Measurements from ENCODE around the gene NAT8L. TPM values are rescaled to one million over a fixed set of nuclear protein-coding genes. Genes with fewer than 3 reads are reported as not detected.
"Not testable (repeated sequence)": the region's sequence is repeated elsewhere in the genome, so short reads cannot be mapped to it uniquely, and the experiment has no call there.

Gene NAT8L
- total RNA-seq, 2 experiments from 2014 or later, result not detected

DNA sequence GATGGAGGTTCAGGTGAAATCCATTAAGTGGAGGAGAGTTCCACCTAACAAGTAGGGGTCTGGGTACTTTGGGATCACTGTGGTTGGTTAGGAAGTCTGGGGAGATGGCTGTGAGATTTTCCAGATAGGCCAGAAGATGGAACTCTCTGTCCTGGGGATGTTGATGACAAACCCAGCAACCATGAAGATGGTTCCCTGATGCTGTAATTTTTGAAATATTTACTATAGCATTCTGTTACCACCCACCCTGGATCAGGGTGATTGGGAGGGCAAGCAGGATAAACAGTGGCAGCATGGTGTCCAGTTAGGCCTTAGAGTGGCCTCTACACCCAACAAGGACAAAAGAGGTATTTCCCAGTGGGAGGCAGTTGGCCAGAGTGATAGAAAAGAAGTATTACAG is 34.4 kb upstream of the NAT8L start:
- no peaks in the 10 kb centered on the region for H3K36me3 ChIP-seq (ENCODE audit: insufficient read depth, low read length)
- ChIA-PET CTCF (ENCODE audit: unreplicated experiment) (interaction anchor here (0.5 kb wide), 1 partner anchor 165 kb away, joined by 3 read pairs; no protein-coding TSS in a partner anchor), POLR2A (no interaction called here)
- intact Hi-C loops (cut with micrococcal nuclease; ENCODE audit: unreplicated experiment), result no loop called here
- H2AFZ ChIP-seq (ENCODE audit: low read length), result no peak overlapping the region
- no peak overlapping the region for H3K4me2 ChIP-seq (ENCODE audit: low read length)
- no peak overlapping the region for H3K4me3 ChIP-seq (ENCODE audit: low read depth, low read length, poor library complexity, severe bottlenecking)
- H3K27ac ChIP-seq (ENCODE audit: low read depth, low read length, poor library complexity, severe bottlenecking), result no peak overlapping the region
- TF ChIP-seq, protein P1, sequence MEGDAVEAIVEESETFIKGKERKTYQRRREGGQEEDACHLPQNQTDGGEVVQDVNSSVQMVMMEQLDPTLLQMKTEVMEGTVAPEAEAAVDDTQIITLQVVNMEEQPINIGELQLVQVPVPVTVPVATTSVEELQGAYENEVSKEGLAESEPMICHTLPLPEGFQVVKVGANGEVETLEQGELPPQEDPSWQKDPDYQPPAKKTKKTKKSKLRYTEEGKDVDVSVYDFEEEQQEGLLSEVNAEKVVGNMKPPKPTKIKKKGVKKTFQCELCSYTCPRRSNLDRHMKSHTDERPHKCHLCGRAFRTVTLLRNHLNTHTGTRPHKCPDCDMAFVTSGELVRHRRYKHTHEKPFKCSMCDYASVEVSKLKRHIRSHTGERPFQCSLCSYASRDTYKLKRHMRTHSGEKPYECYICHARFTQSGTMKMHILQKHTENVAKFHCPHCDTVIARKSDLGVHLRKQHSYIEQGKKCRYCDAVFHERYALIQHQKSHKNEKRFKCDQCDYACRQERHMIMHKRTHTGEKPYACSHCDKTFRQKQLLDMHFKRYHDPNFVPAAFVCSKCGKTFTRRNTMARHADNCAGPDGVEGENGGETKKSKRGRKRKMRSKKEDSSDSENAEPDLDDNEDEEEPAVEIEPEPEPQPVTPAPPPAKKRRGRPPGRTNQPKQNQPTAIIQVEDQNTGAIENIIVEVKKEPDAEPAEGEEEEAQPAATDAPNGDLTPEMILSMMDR (conservative IDR thresholded peaks at IDR 0.05; ENCODE audit: low read length), result no peak
- no peak for TF ChIP-seq EZH2phosphoT487 (IDR thresholded peaks at IDR 0.05; ENCODE audit: borderline replicate concordance, low read depth, low read length)
- peaks cover 5% of the 10 kb centered on the region; the same call in 1 of the 2 replicates for H3K9me3 ChIP-seq (ENCODE audit: low read length)
- H3K9me2 ChIP-seq (ENCODE audit: insufficient read depth, low read length), result no peaks in the 10 kb centered on the region
- H3K4me1 ChIP-seq (ENCODE audit: insufficient read depth, low read length, poor library complexity, severe bottlenecking), result no peaks in the 10 kb centered on the region
- H3K79me2 ChIP-seq (ENCODE audit: insufficient read depth, low read depth, low read length), result no peaks in the 10 kb centered on the region
- H4K20me1 ChIP-seq (ENCODE audit: insufficient read depth, low read length), result no peaks in the 10 kb centered on the region
- no peak for DNase-seq (ENCODE audit: low spot score)
- BruUV-seq (replicated peaks), result no TSS peak

DNA sequence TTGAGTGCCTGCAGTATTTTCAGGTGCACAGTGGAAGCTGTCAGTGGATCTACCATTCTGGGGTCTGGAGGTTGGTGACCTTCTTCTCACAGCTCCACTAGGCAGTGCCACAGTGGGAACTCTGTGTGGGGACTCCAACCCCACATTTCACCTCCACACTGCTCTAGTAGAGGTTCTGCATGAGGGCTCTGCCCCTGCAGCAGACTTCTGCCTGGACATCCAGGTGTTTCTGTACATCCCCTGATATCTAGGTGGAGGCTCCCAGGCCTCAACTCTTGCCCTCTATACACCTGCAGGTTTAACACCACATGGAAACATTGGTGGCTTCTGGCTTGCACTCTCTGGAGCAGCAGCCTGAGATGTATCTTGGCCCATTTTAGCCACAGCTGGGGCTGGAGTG is 33.3 kb upstream of the NAT8L start:
- Histone ChIP-seq H3K79me2 (ENCODE audit: insufficient read depth, low read depth, low read length) (no peaks in the 10 kb centered on the region), H3K4me3 (ENCODE audit: low read depth, low read length, poor library complexity, severe bottlenecking) (no peak overlapping the region)
- intact Hi-C loops (cut with micrococcal nuclease; ENCODE audit: unreplicated experiment), result no loop called here

DNA sequence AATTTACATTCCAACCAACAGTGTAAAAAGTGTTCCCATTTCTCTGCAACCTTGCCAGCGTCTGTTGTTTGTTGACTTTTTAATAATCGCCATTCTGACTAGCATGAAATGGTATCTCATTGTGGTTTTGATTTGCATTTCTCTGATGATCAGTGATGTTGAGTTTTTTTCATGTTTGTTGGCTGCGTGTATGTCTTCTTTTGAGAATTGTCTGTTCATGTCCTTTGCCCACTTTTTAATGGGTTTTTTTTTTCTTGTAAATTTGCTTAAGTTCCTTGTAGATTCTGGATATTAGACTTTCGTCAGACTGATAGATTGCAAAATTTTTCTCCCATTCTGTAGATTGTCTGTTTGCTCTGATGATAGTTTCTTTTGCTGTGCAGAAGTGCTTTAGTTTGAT is 32.0 kb upstream of the NAT8L start:
- CTCF ChIA-PET (ENCODE audit: unreplicated experiment); H3K4me3 ChIP-seq (ENCODE audit: low read depth, low read length, poor library complexity, severe bottlenecking); BruUV-seq (replicated peaks); H4K20me1 ChIP-seq (ENCODE audit: insufficient read depth, low read length); H3K9me2 ChIP-seq (ENCODE audit: insufficient read depth, low read length); POLR2A ChIA-PET; H2AFZ ChIP-seq (ENCODE audit: low read length); H3K4me2 ChIP-seq (ENCODE audit: low read length); H3K36me3 ChIP-seq (ENCODE audit: insufficient read depth, low read length); H3K27ac ChIP-seq (ENCODE audit: low read depth, low read length, poor library complexity, severe bottlenecking); intact Hi-C loops (cut with micrococcal nuclease; ENCODE audit: unreplicated experiment); H3K9me3 ChIP-seq (ENCODE audit: low read length); DNase-seq (ENCODE audit: low spot score); H3K79me2 ChIP-seq (ENCODE audit: insufficient read depth, low read depth, low read length); H3K4me1 ChIP-seq (ENCODE audit: insufficient read depth, low read length, poor library complexity, severe bottlenecking): not testable (repeated sequence)

More for the DNA sequence above, 33.3 kb upstream of the NAT8L start:
- no peak overlapping the region for H2AFZ ChIP-seq (ENCODE audit: low read length)
- H3K27ac ChIP-seq (ENCODE audit: low read depth, low read length, poor library complexity, severe bottlenecking), result no peak overlapping the region
- no TSS peak for BruUV-seq (replicated peaks)
- H4K20me1 ChIP-seq (ENCODE audit: insufficient read depth, low read length), result no peaks in the 10 kb centered on the region
- no peak for TF ChIP-seq EZH2phosphoT487 (IDR thresholded peaks at IDR 0.05; ENCODE audit: borderline replicate concordance, low read depth, low read length)
- TF ChIP-seq, protein P1 (conservative IDR thresholded peaks at IDR 0.05; ENCODE audit: low read length), result no peak
- CTCF ChIA-PET (ENCODE audit: unreplicated experiment), result no interaction called here
- H3K4me2 ChIP-seq (ENCODE audit: low read length), result no peak overlapping the region
- H3K4me1 ChIP-seq (ENCODE audit: insufficient read depth, low read length, poor library complexity, severe bottlenecking), result no peaks in the 10 kb centered on the region
- H3K9me2 ChIP-seq (ENCODE audit: insufficient read depth, low read length), result no peaks in the 10 kb centered on the region
- POLR2A ChIA-PET, result no interaction called here
- no peaks in the 10 kb centered on the region for H3K36me3 ChIP-seq (ENCODE audit: insufficient read depth, low read length)
- peaks cover 5% of the 10 kb centered on the region; the same call in 1 of the 2 replicates for H3K9me3 ChIP-seq (ENCODE audit: low read length)
- DNase-seq (ENCODE audit: low spot score), result no peak

- H4K20me1 ChIP-seq (ENCODE audit: insufficient read depth, low read length); H2AFZ ChIP-seq (ENCODE audit: low read length); DNase-seq (ENCODE audit: low spot score); intact Hi-C loops (cut with micrococcal nuclease; ENCODE audit: unreplicated experiment); H3K4me3 ChIP-seq (ENCODE audit: low read depth, low read length, poor library complexity, severe bottlenecking); H3K36me3 ChIP-seq (ENCODE audit: insufficient read depth, low read length); CTCF ChIA-PET (ENCODE audit: unreplicated experiment); BruUV-seq (replicated peaks); H3K27ac ChIP-seq (ENCODE audit: low read depth, low read length, poor library complexity, severe bottlenecking); H3K4me1 ChIP-seq (ENCODE audit: insufficient read depth, low read length, poor library complexity, severe bottlenecking); H3K79me2 ChIP-seq (ENCODE audit: insufficient read depth, low read depth, low read length); H3K4me2 ChIP-seq (ENCODE audit: low read length); H3K9me3 ChIP-seq (ENCODE audit: low read length); H3K9me2 ChIP-seq (ENCODE audit: insufficient read depth, low read length): not testable (repeated sequence)
- POLR2A ChIA-PET, result interaction anchor here (0.6 to 0.7 kb wide), 2 partner anchors 22 to 489 kb away, joined by 3 read pairs; no protein-coding TSS in a partner anchor
Measured at GRCh38 chr4:2031161-2031560, 28.0 kb upstream of the NAT8L start.
